ENCODE results near the gene YWHAH.

DNA sequence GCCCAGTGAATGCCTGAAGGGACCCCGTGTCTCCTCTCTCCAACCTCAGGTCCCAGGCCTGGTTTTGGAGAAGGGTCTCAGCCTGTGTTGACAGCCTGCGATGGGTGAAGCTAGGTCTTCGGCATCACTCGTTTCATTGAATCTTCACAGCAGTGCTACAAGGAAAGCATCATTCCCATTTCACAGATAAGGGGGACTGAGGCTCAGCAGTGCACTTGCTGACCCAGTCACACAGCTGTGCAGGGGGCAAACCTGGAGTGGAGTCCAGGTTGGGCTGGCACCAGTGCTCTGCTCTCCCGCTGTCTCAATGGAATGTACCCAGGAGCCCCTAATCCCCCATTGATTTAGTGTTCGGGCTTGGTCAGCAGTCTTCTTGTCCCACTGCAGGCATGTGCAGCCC, 10.9 kb upstream of the YWHAH start:
- TF ChIP-seq, protein P1, sequence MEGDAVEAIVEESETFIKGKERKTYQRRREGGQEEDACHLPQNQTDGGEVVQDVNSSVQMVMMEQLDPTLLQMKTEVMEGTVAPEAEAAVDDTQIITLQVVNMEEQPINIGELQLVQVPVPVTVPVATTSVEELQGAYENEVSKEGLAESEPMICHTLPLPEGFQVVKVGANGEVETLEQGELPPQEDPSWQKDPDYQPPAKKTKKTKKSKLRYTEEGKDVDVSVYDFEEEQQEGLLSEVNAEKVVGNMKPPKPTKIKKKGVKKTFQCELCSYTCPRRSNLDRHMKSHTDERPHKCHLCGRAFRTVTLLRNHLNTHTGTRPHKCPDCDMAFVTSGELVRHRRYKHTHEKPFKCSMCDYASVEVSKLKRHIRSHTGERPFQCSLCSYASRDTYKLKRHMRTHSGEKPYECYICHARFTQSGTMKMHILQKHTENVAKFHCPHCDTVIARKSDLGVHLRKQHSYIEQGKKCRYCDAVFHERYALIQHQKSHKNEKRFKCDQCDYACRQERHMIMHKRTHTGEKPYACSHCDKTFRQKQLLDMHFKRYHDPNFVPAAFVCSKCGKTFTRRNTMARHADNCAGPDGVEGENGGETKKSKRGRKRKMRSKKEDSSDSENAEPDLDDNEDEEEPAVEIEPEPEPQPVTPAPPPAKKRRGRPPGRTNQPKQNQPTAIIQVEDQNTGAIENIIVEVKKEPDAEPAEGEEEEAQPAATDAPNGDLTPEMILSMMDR (IDR thresholded peaks at IDR 0.05), result no peak
- TF ChIP-seq POLR2A (IDR thresholded peaks at IDR 0.05), result no peak

Measured in thyroid gland (tissue), 4 donors.